ENCODE data around the gene REPIN1. TPM values are rescaled to one million over a fixed set of nuclear protein-coding genes. Genes with fewer than 3 reads are reported as not detected.

REPIN1 gene
- total RNA-seq, 1 donor from 2014 or later = 127 TPM

DNA sequence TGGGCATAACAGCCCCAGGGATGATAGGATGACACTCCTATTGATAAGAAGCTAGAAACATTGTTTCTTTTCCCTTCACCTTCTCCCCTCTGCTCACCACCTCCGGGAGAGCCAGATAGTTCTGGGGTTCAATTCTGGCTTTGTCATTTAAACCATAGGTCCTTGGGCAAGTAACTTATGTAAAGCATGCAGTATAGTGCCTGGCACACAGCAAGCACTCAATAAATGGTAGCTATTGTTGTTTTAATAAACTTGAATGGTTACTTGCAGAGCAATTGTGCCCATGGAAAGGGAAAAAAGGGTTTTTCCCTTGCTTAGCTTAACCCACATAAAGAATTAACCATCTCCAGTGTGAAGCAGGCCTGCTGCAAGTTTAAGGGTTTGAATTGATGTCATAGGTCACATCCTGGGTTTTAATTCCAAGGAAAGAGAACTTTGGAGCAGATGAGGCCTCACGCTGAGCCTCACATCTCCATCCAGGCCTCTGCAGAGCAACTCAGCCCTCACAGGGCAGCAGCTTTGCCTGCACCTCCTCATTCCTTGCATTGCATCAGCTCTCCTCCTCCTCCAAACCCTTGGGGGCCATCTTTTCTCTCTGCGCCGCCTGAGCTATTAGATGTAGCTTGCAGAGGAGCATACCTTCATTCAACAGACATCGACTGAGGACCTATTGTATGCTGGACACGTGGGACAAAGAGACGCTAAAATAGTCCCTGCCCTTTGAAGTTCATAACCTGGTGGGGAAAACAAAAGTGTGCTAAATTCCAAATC is 33.4 kb downstream of the REPIN1 start:
- no peak overlapping the region for H3K4me3 ChIP-seq (ENCODE audit: low read depth, low read length)
- TF ChIP-seq, protein P1, sequence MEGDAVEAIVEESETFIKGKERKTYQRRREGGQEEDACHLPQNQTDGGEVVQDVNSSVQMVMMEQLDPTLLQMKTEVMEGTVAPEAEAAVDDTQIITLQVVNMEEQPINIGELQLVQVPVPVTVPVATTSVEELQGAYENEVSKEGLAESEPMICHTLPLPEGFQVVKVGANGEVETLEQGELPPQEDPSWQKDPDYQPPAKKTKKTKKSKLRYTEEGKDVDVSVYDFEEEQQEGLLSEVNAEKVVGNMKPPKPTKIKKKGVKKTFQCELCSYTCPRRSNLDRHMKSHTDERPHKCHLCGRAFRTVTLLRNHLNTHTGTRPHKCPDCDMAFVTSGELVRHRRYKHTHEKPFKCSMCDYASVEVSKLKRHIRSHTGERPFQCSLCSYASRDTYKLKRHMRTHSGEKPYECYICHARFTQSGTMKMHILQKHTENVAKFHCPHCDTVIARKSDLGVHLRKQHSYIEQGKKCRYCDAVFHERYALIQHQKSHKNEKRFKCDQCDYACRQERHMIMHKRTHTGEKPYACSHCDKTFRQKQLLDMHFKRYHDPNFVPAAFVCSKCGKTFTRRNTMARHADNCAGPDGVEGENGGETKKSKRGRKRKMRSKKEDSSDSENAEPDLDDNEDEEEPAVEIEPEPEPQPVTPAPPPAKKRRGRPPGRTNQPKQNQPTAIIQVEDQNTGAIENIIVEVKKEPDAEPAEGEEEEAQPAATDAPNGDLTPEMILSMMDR (conservative IDR thresholded peaks at IDR 0.05; ENCODE audit: low read depth, low read length) = no peak

DNA sequence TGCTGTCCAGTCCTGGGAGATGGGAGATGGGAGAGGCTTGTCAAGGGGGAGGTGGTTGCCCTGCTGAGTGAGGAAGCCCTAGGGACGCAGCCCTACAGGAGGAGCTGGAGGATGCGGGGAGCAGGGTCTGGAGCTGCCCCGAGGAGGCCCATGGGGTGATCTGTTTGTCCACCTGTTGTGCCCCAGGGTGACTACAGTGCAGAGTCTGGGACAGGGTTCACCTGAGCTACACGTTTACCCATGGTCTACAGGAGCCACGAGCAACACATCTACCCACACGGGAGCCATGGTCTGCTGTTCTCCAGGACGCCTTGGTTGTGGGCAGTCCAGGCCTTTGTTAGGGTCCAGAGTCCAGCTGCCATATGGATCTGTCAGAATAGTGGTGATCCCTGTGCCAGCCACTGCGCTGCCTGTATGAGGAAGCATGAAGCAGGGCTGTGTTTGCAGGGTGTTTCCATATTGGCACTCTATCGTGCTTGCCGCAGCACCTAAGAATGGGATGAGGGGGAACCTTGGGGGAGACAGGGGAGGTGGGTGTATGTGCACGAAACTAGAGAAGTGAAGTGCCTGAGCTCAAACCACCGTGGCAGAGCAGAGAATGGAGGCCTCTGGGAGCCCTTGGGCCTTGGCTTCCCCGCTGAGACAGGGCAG is 34.2 kb downstream of the REPIN1 start:
- no peak overlapping the region for H3K4me3 ChIP-seq (ENCODE audit: low read depth, low read length)
- DNase-seq (ENCODE audit: low read depth) = no peak
- TF ChIP-seq, protein P1 (conservative IDR thresholded peaks at IDR 0.05; ENCODE audit: low read depth, low read length) = no peak

More for the DNA sequence above, 33.4 kb downstream of the REPIN1 start:
- no peak for DNase-seq (ENCODE audit: low read depth)

DNA sequence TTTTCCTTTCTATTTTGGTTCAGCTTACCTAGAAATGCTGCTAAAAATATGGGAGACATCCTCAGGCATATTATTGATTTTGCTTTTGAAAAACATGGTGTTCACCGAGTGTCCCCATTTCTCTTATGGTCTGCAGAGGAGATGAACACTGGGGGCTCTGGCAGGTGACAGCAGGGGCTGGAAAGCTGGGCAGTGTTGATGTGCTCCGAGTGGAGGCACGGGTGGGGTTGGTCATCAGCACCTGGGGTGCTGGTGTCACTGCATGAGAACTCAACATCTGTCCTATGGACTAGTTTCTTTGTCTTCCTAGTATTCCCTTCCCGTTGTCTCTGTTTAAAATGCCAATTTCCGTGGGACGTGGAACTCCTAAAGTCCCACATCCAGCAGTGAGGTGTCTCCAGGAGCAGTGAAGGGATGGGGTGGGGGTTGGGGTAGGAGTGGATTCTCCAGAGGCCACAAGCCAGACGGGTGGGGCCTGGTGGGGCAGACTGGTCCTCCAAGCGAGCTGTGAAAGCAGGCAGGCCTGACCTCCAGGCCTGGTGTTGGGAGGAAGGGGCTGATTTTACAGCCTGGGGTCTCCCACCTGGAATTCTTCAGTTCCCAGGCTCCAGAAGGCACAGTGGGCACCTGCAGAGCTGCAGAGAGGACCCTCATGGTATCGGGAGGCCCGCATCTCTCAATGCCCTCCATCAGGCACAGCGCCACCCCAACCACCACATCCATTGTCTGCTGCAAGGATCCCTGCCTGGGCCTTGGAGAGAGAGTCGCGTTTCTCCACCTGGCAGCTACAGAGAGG is 35.0 kb downstream of the REPIN1 start:
- TF ChIP-seq, protein P1 (conservative IDR thresholded peaks at IDR 0.05; ENCODE audit: low read depth, low read length) = no peak
- DNase-seq (ENCODE audit: low read depth) = no peak
- H3K4me3 ChIP-seq (ENCODE audit: low read depth, low read length) = no peak overlapping the region

DNA sequence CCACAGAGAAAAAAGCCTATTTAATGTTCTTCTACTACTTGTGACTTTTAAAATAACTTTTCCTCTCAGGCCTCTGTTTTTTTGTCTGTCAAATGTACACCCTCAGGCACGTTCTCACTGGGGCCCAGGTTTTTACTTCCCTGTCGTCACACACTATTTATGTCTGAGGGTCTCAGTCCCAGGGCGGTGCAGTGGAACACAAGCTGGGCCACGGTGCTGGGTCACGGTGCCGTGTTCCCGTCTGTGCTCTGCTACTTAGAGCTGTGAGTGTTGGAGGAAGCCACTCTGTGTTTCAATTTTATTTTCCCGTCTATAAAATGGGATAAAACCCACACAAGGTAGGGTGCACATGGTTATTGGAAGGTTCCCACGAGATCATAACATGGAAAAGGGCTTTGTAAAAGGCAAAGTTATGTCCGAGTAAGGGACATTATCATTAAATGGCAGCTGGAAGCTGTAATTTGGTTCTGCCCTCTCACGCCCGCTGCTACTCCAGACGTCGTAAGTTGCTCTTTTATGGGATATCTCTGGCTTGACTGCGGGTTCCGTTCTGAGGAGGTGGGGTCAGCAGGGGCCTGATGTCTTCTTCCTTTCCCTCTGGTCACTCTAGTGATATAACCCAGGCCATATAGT is 35.7 kb downstream of the REPIN1 start:
- peak overlapping the region; percentile 67 for H3K4me3 ChIP-seq (ENCODE audit: low read depth, low read length)
- DNase-seq (ENCODE audit: low read depth) = no peak
- TF ChIP-seq, protein P1 (conservative IDR thresholded peaks at IDR 0.05; ENCODE audit: low read depth, low read length) = no peak

DNA sequence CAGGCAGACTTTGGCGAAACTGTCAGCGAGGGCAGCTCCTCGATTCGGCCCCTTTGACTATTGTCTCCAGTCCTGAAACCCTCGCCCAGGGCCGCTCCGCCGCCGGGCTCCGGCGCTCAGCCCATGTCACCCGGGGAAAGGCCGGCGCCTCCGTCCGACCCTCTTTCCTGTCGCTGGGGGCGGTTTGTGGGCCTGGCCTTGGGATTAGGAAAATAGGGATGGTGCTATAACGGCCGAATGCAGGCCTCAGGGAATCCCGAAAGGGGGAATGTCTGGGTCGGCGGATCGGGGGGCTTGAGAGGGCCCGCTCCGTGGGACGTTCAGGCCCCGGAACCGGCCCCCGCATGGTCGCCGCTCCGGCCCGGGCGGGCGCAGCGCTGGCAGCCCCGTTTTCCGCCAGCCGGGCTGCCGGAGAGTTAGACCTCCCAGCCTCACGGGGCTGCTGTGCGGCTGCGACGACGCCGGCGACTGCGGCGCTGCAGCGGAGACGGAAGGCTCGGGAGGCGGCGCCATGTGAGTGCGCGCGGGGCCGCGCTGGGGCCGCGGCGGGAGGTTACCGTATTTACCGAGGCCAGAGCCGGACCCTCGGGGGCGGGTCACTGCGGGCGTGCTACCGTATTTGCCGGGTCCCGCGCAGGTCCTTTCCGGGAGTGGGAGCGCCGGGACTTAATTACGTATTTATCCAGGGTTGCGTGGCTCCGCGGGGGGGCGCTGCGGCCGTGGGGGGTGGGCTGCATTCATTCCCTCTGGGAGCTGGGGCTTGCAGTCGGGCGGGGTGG is 36.4 kb downstream of the REPIN1 start:
- no peak for DNase-seq (ENCODE audit: low read depth)
- H3K4me3 ChIP-seq (ENCODE audit: low read depth, low read length) = peak overlapping the region; percentile 67
- TF ChIP-seq, protein P1 (conservative IDR thresholded peaks at IDR 0.05; ENCODE audit: low read depth, low read length) = peak; percentile 26
